Renal cortex interstitium (tissue), 11 donors: ENCODE data around the gene GNB2. TPM values are rescaled to one million over a fixed set of nuclear protein-coding genes. Genes with fewer than 3 reads are reported as not detected.

Experiments
- DNase-seq, 11 donors: peaks; one replicate each; pipeline ENCODE4 v3.0.0-alpha.2; 2013; ENCODE audit warnings: low read depth in 9 of 11, low spot score in 4 of 11; ENCODE audit errors: extremely low read depth in 1 of 11
- polyA plus RNA-seq, 3 donors: library from polyadenylated mRNA; unstranded; fragments of 120-200 nt; gene quantifications; one replicate each; pipeline ENCODE4 v1.2.1, GENCODE V29; 2013; ENCODE audit not compliant: insufficient read length in 3 of 3

Gene GNB2
- polyA plus RNA-seq, 3 donors = 173 to 224 (median 197) TPM

GRCh38 chr7:100677308-100678267, 4.0 kb downstream of the GNB2 start:
- no peak for DNase-seq

DNA sequence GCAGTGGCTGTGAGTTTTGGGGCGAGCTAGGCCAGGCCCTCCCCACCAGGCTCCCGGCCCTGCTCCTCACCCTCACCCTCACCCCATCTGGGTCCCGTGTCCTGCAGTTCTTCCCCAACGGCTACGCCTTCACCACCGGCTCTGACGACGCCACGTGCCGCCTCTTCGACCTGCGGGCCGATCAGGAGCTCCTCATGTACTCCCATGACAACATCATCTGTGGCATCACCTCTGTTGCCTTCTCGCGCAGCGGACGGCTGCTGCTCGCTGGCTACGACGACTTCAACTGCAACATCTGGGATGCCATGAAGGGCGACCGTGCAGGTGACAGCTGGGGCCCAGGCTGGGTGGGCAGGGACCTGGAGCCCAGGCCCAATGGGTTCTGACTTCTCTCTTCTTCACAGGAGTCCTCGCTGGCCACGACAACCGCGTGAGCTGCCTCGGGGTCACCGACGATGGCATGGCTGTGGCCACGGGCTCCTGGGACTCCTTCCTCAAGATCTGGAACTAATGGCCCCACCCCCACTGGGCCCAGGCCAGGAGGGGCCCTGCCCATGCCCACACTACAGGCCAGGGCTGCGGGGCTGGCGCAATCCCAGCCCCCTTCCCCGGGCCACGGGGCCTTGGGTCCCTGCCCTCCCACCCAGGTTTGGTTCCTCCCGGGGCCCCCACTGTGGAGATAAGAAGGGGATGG, 4.9 kb downstream of the GNB2 start:
- no peak for DNase-seq

- DNase-seq = no peak
These were observed 5.8 kb downstream of the GNB2 start for GRCh38 chr7:100679129-100679926.

- no peak for DNase-seq
These were observed 6.5 kb downstream of the GNB2 start for GRCh38 chr7:100679927-100680575.

DNA sequence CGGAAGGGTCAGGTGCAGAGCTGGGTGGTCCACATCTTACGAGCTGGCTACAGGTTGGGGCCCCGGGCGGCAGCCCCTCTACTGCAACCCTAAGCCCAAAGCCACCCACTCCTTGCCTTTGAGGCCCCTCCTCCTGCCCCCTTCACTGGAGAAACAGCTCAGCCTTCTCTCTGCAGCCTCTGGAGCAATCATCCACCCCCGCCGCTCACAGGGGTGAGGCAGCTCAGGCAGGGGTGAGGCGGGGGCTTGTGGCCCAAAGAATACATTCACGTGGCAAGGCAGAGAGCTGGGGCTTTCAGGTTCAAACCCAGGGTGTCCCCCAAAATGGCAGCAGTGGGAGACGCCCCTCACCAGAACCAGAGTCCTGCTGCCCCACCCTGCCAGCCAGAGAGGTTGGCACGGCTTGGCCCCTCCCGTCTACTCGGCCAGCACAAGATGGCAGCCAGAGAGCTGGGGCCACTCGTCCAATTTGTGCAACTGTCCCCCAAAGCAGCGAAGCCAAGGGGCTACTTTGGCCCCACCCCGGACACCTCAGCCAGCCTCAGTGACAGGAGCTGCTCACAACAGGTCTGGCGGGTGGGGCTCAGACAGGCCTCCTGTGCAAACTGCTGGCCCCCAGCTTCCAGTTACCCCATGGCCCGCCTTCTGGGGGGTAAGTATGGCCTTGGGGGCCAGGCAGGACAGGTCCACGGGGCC, 7.2 kb downstream of the GNB2 start:
- DNase-seq = no peak

DNA sequence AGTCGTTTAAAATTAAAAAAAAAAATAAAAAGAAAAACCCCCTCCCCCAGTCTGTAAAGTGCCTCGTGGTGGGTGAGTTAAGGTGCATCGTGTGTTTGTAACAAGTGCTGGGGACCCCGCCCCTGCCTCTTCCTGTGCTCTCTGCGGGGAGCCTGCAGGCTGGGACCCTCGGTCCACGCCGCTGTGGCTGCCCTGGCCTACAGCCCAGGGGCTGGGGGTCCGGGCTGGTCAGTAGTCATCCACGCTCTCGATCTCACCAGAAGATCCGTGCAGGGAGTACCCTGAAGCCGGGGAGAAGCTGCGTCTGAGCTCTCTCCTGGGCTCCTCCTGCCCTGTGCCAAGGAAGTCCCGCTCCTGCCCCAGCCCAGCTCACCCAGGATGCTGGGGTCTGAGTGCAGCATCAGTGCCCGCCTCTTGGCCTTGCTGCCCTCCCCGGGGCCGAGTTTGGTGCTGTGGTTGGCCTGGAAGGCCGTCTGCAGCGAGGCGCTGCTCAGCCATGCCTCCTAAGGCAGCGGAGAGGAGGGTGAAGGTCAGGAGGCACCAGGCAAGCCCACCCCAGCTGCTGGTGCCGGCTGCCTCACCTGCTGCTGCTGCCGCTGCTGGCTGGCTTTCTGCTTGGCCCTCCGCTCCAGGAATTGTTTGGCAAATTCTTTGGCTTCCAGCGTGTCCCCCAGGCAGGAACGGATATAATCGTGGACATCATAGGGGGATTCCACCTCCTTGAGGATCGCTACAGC, 8.1 kb downstream of the GNB2 start:
- DNase-seq = no peak

- no peak for DNase-seq
These were observed 8.7 kb downstream of the GNB2 start for GRCh38 chr7:100682228-100682741.

- no peak for DNase-seq
These were observed 9.6 kb downstream of the GNB2 start for GRCh38 chr7:100682991-100683658.

GRCh38 chr7:100683659-100684533, 10.4 kb downstream of the GNB2 start:
- no peak for DNase-seq

DNA sequence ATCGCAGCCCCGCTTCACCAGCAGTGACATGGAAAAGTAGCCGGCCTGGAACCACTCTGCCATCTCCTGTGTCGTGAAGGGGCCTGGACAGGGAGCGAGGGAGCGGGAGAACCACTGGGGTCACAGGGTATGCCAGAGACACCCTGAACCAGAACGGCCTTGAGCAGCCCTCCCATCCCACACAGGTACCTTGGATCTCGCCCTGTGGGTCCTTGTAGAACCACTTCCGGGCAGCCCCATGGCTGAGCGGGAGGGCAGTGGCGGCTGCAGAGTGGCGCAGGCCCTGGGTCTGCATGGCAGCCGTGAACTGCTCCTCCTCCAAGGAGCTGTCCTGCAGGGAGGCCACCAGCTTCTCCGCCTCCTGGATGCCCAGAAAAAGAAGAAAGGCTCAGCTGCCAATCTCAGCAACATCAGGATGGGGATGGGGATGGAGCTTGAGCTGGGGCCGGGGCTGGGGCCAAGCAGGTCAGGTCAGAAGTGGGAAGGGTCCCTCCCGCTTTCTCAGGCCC, 11.0 kb downstream of the GNB2 start:
- DNase-seq = no peak

- DNase-seq = no peak
These were observed 11.6 kb downstream of the GNB2 start for GRCh38 chr7:100685049-100685605.

GRCh38 chr7:100685631-100686145, 12.1 kb downstream of the GNB2 start:
- no peak for DNase-seq

DNA sequence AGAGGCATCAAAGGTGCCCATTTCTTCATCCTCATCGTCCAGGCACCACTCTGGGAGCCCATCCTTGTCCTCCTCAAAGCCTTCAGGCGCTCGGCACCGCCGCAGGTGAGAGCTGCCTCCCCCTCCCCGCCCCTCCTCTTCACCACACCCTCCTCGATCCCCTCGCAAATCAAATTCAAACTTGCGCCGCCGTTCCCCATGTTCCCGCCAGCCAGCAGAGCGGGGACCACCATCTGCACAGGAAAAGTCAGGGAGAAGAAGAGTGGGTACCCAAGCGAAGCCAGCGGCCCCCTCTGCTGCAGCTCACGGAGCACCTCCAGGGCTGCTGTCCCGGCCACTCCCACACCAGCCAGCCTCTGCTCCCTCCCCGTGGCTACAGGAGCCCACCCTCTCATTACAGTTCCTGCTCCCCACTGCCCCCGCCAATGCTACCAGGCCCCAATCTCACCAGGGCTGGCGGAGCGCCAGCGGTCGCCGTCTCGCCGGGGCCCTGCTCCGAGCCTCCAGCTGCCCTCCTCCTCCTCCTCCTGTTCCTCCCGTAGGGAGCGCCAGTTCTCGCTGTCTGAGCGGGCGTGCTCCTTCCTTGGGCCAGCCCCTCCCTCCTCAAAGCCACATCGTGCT, 12.8 kb downstream of the GNB2 start:
- DNase-seq = no peak

DNA sequence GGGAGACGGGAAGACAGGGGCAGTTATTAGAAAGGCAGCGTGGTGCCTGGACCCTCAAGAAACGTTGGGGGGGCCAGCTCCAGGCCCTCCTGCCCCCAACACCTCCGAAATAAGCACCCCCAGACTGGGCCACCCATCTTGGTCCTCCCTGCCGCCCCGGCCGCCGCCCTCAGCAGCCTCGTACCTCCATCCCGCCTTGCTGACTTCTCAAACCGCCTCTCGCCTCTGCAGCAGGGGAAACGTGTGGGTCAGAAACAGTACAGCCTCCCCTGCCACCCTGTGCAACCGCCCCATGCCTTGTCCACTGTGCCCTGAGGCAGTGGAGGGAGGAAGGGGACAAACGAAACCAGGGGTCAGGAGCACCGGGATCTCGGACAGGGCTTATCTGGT, 13.3 kb downstream of the GNB2 start:
- DNase-seq = no peak

- no peak for DNase-seq
These were observed 13.7 kb downstream of the GNB2 start for GRCh38 chr7:100687261-100687660.
